Erythroblast (primary cell): Measurements from ENCODE around the gene CHTF18.

Experiments used
- GATA1 ChIP-seq: IDR thresholded peaks from 2 replicates; pipeline ENCODE4 v1.6.1; 2011; ENCODE audit warnings: low read depth, mild to moderate bottlenecking, control low read depth, low read length, moderate library complexity
- POLR2A ChIP-seq: IDR thresholded peaks from 2 replicates; pipeline ENCODE4 v1.6.1; 2011; ENCODE audit warnings: mild to moderate bottlenecking, low read length

GRCh38 chr16:802914-803753 lies 14.7 kb downstream of the CHTF18 start:
- TF ChIP-seq POLR2A (no peak), GATA1 (no peak)
